MCF 10A (cell line): ENCODE results near the gene CYFIP1. TPM values are rescaled to one million over a fixed set of nuclear protein-coding genes. Genes with fewer than 3 reads are reported as not detected.

Experiments used
- Bru-seq: library from RNA; stranded (reverse); fragments of 400-500 nt; gene quantifications from one replicate; lab custom pipeline; 2021; lab: Mats Ljungman, UMichigan
- BruChase-seq, 2 experiments: library from RNA; stranded (reverse); fragments of 400-500 nt; gene quantifications; one replicate each; lab custom pipeline; 2021; lab: Mats Ljungman, UMichigan
- BruUV-seq: library from RNA; stranded (reverse); fragments of 400-500 nt; replicated peaks from 2 replicates; lab custom pipeline; 2021; lab: Mats Ljungman, UMichigan
- CTCF ChIA-PET: fragments of 300-600 bp; sonication (Branson Sonifier 250); formaldehyde crosslinking; extraction: SDS; loops from one replicate; lab custom pipeline; 2021; ENCODE audit warnings: antibody characterized with exemption, inconsistent platforms; lab: Yijun Ruan, JAX
- POLR2A ChIA-PET: fragments of 300-600, 350-650 bp; sonication (Branson Sonifier 250); formaldehyde crosslinking; extraction: SDS; loops from one replicate; lab custom pipeline; 2020; ENCODE audit warnings: antibody characterized with exemption, inconsistent platforms; lab: Yijun Ruan, JAX
- DNase-seq: peaks from one replicate; pipeline ENCODE4 v3.0.0-alpha.2; 2018; ENCODE audit not compliant: unreplicated experiment
- H3K27ac Mint-ChIP-seq: one replicate; pipeline ENCODE4 v1.8.0; 2022; ENCODE audit warnings: mild to moderate bottlenecking, low read depth, mixed read lengths; ENCODE audit not compliant: unreplicated experiment
- H3K27me3 Mint-ChIP-seq: one replicate; pipeline ENCODE4 v1.8.0; 2022; ENCODE audit warnings: mixed read lengths; ENCODE audit not compliant: insufficient read depth, unreplicated experiment
- H3K36me3 Mint-ChIP-seq: one replicate; pipeline ENCODE4 v1.8.0; 2022; ENCODE audit warnings: mild to moderate bottlenecking, moderate library complexity, mixed read lengths; ENCODE audit not compliant: insufficient read depth, unreplicated experiment
- H3K4me1 Mint-ChIP-seq: one replicate; pipeline ENCODE4 v1.8.0; 2022; ENCODE audit warnings: mixed read lengths; ENCODE audit not compliant: insufficient read depth, unreplicated experiment
- H3K4me3 Mint-ChIP-seq: one replicate; pipeline ENCODE4 v1.8.0; 2022; ENCODE audit warnings: mild to moderate bottlenecking, moderate library complexity, mixed read lengths; ENCODE audit not compliant: unreplicated experiment
- H3K9me3 Mint-ChIP-seq: one replicate; pipeline ENCODE4 v1.8.0; 2022; ENCODE audit warnings: mixed read lengths; ENCODE audit not compliant: unreplicated experiment
- intact Hi-C: fragments of 100-400 bp; cut with micrococcal nuclease; formaldehyde crosslinking; loops from 2 replicates; pipeline ENCODE4 v1.14.1; 2022
- long read RNA-seq: library from polyadenylated mRNA; stranded (forward); transcript quantifications from one replicate; pipeline ENCODE4 v2.0.0, GENCODE V29; 2022
- total RNA-seq: library from RNA; stranded (reverse); gene quantifications from 2 replicates; pipeline ENCODE4 v1.2.3, GENCODE V29; 2022
- TF ChIP-seq, protein P1 (sequence below): fragments of 200-600 bp; IDR thresholded peaks from one replicate; pipeline ENCODE4 v1.8.0; 2022; ENCODE audit warnings: antibody characterized with exemption, mild to moderate bottlenecking; ENCODE audit not compliant: unreplicated experiment

CYFIP1 gene
- 85.7 and 99.1 TPM in 2 replicates for total RNA-seq
- percentile 73 among the genes with signal in this experiment for Bru-seq, nascent RNA
- percentile 82 among the genes with signal in this experiment for BruChase-seq, experiment 1, labeled RNA remaining after a 6-hour chase
- percentile 73 among the genes with signal in this experiment for BruChase-seq, experiment 2, labeled RNA remaining after a 2-hour chase
- long read RNA-seq, full-length matches to known transcripts: 166 of 237 reads
- long read RNA-seq, partial matches to known transcripts: 37 of 237 reads
- long read RNA-seq, other reads (novel, unspliced or antisense): 34 of 237 reads

DNA sequence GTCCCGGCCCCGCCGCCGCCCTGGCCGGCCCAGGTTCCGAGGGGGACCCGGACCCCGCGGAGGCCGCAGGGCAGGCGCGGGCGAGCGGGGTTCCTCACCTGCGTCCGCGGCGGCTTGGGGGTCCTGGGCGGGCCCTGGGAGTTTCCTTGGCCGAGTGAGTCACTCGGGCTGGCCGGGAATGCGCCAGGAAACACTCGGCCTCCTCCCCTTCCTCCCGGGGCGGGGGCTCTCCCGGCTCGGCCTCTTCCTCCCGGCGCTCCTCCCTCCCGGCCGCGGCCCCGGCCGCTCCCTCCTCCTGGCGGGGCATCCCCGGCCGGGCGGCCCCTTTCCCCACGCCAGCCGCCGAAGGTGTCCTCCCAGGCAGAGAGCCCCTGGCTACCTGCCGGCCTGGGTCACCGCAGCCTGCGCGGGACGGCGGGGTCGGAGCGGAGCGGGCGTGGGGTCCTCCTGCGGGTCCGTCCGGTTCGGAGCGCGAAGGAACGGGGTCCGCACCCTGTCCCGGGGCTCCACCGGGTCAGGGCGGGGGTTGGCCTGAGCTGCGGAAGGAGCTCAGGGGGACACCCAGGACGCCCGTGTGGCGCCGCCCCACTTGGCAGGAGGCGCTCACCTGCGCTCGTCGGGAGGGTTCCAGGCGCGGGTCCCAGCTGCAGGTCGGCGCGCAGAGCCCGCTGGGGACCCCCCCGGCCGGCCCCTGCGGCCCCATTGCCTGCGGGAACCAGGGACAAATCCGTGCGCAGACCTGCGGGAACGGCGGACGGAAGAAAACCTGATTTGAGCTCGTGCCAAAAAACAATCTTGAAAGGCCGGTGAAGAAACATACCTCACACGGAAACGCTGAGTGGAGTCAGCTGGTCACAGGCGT, at the start of gene CYFIP1:
Gene CYFIP1, minus strand, starts transcription at position 180 of the 862 bp plus-strand sequence. CDS start 33,083 bp downstream, outside the sequence.
- Mint-ChIP-seq H3K4me1 (no peaks in the 10 kb centered on the region), H3K9me3 (no peaks in the 10 kb centered on the region), H3K36me3 (no peaks in the 10 kb centered on the region), H3K4me3 (peak within 1 kb of the TSS; percentile 95), H3K27me3 (no peaks in the 10 kb centered on the region), H3K27ac (peak within 1 kb of the TSS; percentile 86)
- BruUV-seq: no TSS peak
- CTCF ChIA-PET: interaction anchor here (0.6 to 1.2 kb wide), 3 partner anchors 14 to 56 kb away, joined by 3 read pairs; no protein-coding TSS in a partner anchor
- intact Hi-C loops: loop anchor here (5.0 kb wide), 1 partner anchor 83 kb away; no protein-coding TSS in a partner anchor
- POLR2A ChIA-PET: interaction anchor here (0.5 to 3.1 kb wide), 16 partner anchors 9 to 142 kb away, joined by 3 to 29 read pairs (median 6); partner anchors contain the start of genes NIPA2 and TUBGCP5
- DNase-seq: peak; percentile 89
- TF ChIP-seq, protein P1, sequence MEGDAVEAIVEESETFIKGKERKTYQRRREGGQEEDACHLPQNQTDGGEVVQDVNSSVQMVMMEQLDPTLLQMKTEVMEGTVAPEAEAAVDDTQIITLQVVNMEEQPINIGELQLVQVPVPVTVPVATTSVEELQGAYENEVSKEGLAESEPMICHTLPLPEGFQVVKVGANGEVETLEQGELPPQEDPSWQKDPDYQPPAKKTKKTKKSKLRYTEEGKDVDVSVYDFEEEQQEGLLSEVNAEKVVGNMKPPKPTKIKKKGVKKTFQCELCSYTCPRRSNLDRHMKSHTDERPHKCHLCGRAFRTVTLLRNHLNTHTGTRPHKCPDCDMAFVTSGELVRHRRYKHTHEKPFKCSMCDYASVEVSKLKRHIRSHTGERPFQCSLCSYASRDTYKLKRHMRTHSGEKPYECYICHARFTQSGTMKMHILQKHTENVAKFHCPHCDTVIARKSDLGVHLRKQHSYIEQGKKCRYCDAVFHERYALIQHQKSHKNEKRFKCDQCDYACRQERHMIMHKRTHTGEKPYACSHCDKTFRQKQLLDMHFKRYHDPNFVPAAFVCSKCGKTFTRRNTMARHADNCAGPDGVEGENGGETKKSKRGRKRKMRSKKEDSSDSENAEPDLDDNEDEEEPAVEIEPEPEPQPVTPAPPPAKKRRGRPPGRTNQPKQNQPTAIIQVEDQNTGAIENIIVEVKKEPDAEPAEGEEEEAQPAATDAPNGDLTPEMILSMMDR: no peak

- TF ChIP-seq, protein P1: no peak
- Mint-ChIP-seq H3K27ac (no peak overlapping the region), H3K36me3 (peaks cover 100% of the 10 kb centered on the region), H3K9me3 (no peaks in the 10 kb centered on the region), H3K27me3 (no peaks in the 10 kb centered on the region), H3K4me3 (no peak overlapping the region), H3K4me1 (no peaks in the 10 kb centered on the region)
- CTCF ChIA-PET: interaction anchor here (2.4 kb wide), 1 partner anchor 10 kb away, joined by 13 read pairs; no protein-coding TSS in a partner anchor
- no peak for DNase-seq
- BruUV-seq: no TSS peak
- intact Hi-C loops: no loop called here
- POLR2A ChIA-PET: no interaction called here
Measured at GRCh38 chr15:23026218-23026617, 46.0 kb upstream of the CYFIP1 start.

- CTCF ChIA-PET: interaction anchor here (5.7 kb wide), 1 partner anchor 15 kb away, joined by 36 read pairs; the partner anchor contains the start of gene TUBGCP5
- no TSS peak for BruUV-seq
- no peak overlapping the region for H3K27ac Mint-ChIP-seq
- H3K4me3 Mint-ChIP-seq: no peak overlapping the region
- no peaks in the 10 kb centered on the region for H3K4me1 Mint-ChIP-seq
- H3K36me3 Mint-ChIP-seq: peaks cover 100% of the 10 kb centered on the region
- intact Hi-C loops: no loop called here
- no peak for DNase-seq
- no peaks in the 10 kb centered on the region for H3K27me3 Mint-ChIP-seq
- no peaks in the 10 kb centered on the region for H3K9me3 Mint-ChIP-seq
- POLR2A ChIA-PET: interaction anchor here (1.1 kb wide), 1 partner anchor 15 kb away, joined by 3 read pairs; no protein-coding TSS in a partner anchor
- TF ChIP-seq, protein P1: no peak
Measured at GRCh38 chr15:23022156-23022555, 42.0 kb upstream of the CYFIP1 start.
